Common myeloid progenitor, CD34-positive (primary cell): ENCODE results near the gene GPR143.
A peak's percentile ranks its signal among the peaks of the same experiment; 100 is the strongest.

Experiments used
- CTCF ChIA-PET: fragments of 350-600 bp; sonication (Branson Sonifier 250); formaldehyde crosslinking; loops from one replicate; lab custom pipeline; 2021; ENCODE audit warnings: antibody characterized with exemption; lab: Charles Lee
- POLR2A ChIA-PET: fragments of 350-600 bp; sonication (Branson Sonifier 250); formaldehyde crosslinking; loops from one replicate; lab custom pipeline; 2021; ENCODE audit warnings: antibody characterized with exemption; lab: Charles Lee
- DNase-seq, 3 donors: peaks; one replicate each; pipeline versions ENCODE4 v3.0.0 to v3.0.0-alpha.2; 2013
- H3K27ac ChIP-seq, 2 experiments: 1 replicate in 1 of 2; 2 replicates in 1 of 2; pipeline ENCODE4 v1.7.0; 2013; ENCODE audit warnings: inconsistent platforms in 2 of 2, low read length in 2 of 2, mild to moderate bottlenecking in 2 of 2, low read depth in 1 of 2, moderate library complexity in 1 of 2; ENCODE audit not compliant: severe bottlenecking in 2 of 2, insufficient read depth in 1 of 2, poor library complexity in 1 of 2
- H3K27me3 ChIP-seq, 5 experiments: replicated peaks in 2 of 5; 1 replicate in 3 of 5; 2 replicates in 2 of 5; pipeline versions ENCODE4 v1.6.1 to v1.7.0; 2013; ENCODE audit warnings: low read length in 4 of 5, mild to moderate bottlenecking in 2 of 5, moderate library complexity in 2 of 5, inconsistent platforms in 1 of 5; ENCODE audit not compliant: insufficient read depth in 5 of 5, control insufficient read depth in 4 of 5
- H3K36me3 ChIP-seq, 4 experiments: 1 replicate in 2 of 4; 2 replicates in 2 of 4; pipeline versions ENCODE4 v1.6.1 to v1.7.0; 2013; ENCODE audit warnings: low read length in 3 of 4, control low read depth in 1 of 4, mild to moderate bottlenecking in 1 of 4; ENCODE audit not compliant: control insufficient read depth in 4 of 4, insufficient read depth in 4 of 4
- H3K4me1 ChIP-seq, 4 experiments: 1 replicate in 3 of 4; 2 replicates in 1 of 4; pipeline versions ENCODE4 v1.6.1 to v1.7.1; 2013; ENCODE audit warnings: low read length in 3 of 4, mild to moderate bottlenecking in 3 of 4, control low read depth in 1 of 4, inconsistent platforms in 1 of 4, moderate library complexity in 1 of 4; ENCODE audit not compliant: control insufficient read depth in 4 of 4, insufficient read depth in 4 of 4; ENCODE audit errors: control extremely low read depth in 1 of 4
- H3K4me3 ChIP-seq, 7 experiments: 1 replicate in 4 of 7; 2 replicates in 3 of 7; pipeline versions ENCODE4 v1.5.1 to v1.7.0; 2013; ENCODE audit warnings: mild to moderate bottlenecking in 7 of 7, low read length in 6 of 7, moderate library complexity in 6 of 7, inconsistent platforms in 2 of 7, low read depth in 2 of 7, control low read depth in 1 of 7; ENCODE audit not compliant: insufficient read depth in 4 of 7, control insufficient read depth in 1 of 7; ENCODE audit errors: extremely low read depth in 1 of 7
- H3K9me3 ChIP-seq, 5 experiments: 1 replicate in 4 of 5; 2 replicates in 1 of 5; pipeline versions ENCODE4 v1.6.1 to v1.7.1; 2013; ENCODE audit warnings: low read length in 4 of 5, mild to moderate bottlenecking in 2 of 5, inconsistent platforms in 1 of 5, low read depth in 1 of 5, moderate library complexity in 1 of 5; ENCODE audit not compliant: control insufficient read depth in 4 of 5, insufficient read depth in 2 of 5; ENCODE audit errors: control extremely low read depth in 1 of 5
- WGBS: methylation state at CpG from one replicate; pipeline ENCODE4 v1.1.5; 2013; ENCODE audit not compliant: insufficient coverage; 5-methylcytosine and 5-hydroxymethylcytosine counted together

GPR143 gene

GRCh38 chrX:9785944-9786797, 20.5 kb upstream of the GPR143 start, which contains the start of gene SHROOM2:
Gene SHROOM2 (plus strand): TSS chrX:9786429. CDS start chrX:9786546, 117 bp downstream.
- POLR2A ChIA-PET, result no interaction called here
- 10% methylated on average over 92 of the region's 132 CpGs for WGBS
- H3K27me3 ChIP-seq, result peaks cover 8 to 85% (median 31%) of the 10 kb centered on the region in 5 experiments
- H3K4me3 ChIP-seq, result peak within 1 kb of the TSS in 5 of 7 experiments; percentile 10 to 61 (median 37)
- no peaks in the 10 kb centered on the region for H3K36me3 ChIP-seq
- H3K27ac ChIP-seq, result no peak within 1 kb of the TSS
- CTCF ChIA-PET, result no interaction called here
- DNase-seq, result no peak
- peaks cover 0 to 11% (median 0%) of the 10 kb centered on the region in 5 experiments for H3K9me3 ChIP-seq
- peaks cover 0 to 12% (median 8%) of the 10 kb centered on the region in 4 experiments for H3K4me1 ChIP-seq

- H3K4me3 ChIP-seq, result peak overlapping the region in 1 of 7 experiments; percentile 45
- CTCF ChIA-PET, result no interaction called here
- 21% methylated on average over 47 of the region's 58 CpGs for WGBS
Measured at GRCh38 chrX:9785254-9785943, 19.8 kb upstream of the GPR143 start.

GRCh38 chrX:9784332-9784731, 18.7 kb upstream of the GPR143 start:
- H3K4me3 ChIP-seq, result no peak overlapping the region
- H3K36me3 ChIP-seq, result no peaks in the 10 kb centered on the region
- H3K27ac ChIP-seq, result no peak overlapping the region
- CTCF ChIA-PET, result interaction anchor here (0.6 kb wide), 1 partner anchor 204 kb away, joined by 3 read pairs; no protein-coding TSS in a partner anchor
- peaks cover 8 to 76% (median 26%) of the 10 kb centered on the region in 5 experiments for H3K27me3 ChIP-seq
- POLR2A ChIA-PET, result interaction anchor here (0.6 kb wide), 1 partner anchor 158 kb away, joined by 10 read pairs; no protein-coding TSS in a partner anchor
- H3K9me3 ChIP-seq, result peaks cover 0 to 11% (median 0%) of the 10 kb centered on the region in 5 experiments
- peaks cover 0 to 12% (median 8%) of the 10 kb centered on the region in 4 experiments for H3K4me1 ChIP-seq
- no peak for DNase-seq
- WGBS, result 84% methylated on average over 8 of the region's 8 CpGs

More at GRCh38 chrX:9785254-9785943, 19.8 kb upstream of the GPR143 start:
- no peak overlapping the region for H3K27ac ChIP-seq
- H3K36me3 ChIP-seq, result no peaks in the 10 kb centered on the region
- H3K4me1 ChIP-seq, result peaks cover 0 to 12% (median 8%) of the 10 kb centered on the region in 4 experiments
- no peak for DNase-seq
- POLR2A ChIA-PET, result no interaction called here
- H3K9me3 ChIP-seq, result peaks cover 0 to 11% (median 0%) of the 10 kb centered on the region in 5 experiments
- peaks cover 8 to 78% (median 26%) of the 10 kb centered on the region in 5 experiments for H3K27me3 ChIP-seq

GRCh38 chrX:9781941-9782340, 16.3 kb upstream of the GPR143 start:
- 78% methylated on average over 6 of the region's 7 CpGs for WGBS
- H3K27ac ChIP-seq, result no peak overlapping the region
- ChIA-PET POLR2A (no interaction called here), CTCF (interaction anchor here (1.0 kb wide), 1 partner anchor 9 kb away, joined by 4 read pairs; no protein-coding TSS in a partner anchor)
- no peak overlapping the region for H3K4me3 ChIP-seq
- H3K27me3 ChIP-seq, result peaks cover 0 to 70% (median 12%) of the 10 kb centered on the region in 5 experiments
- H3K36me3 ChIP-seq, result no peaks in the 10 kb centered on the region
- H3K4me1 ChIP-seq, result peaks cover 0 to 11% (median 7%) of the 10 kb centered on the region in 4 experiments
- DNase-seq, result no peak
- peaks cover 0 to 14% (median 0%) of the 10 kb centered on the region in 5 experiments for H3K9me3 ChIP-seq

GRCh38 chrX:9775930-9776329, 10.3 kb upstream of the GPR143 start:
- 40% methylated on average over 8 of the region's 8 CpGs for WGBS
- H3K9me3 ChIP-seq, result peaks cover 0 to 3% (median 0%) of the 10 kb centered on the region in 5 experiments
- CTCF ChIA-PET, result no interaction called here

GRCh38 chrX:9772943-9773342, 7.3 kb upstream of the GPR143 start:
- CTCF ChIA-PET, result interaction anchor here (1.8 kb wide), 1 partner anchor 9 kb away, joined by 4 read pairs; no protein-coding TSS in a partner anchor
- H3K9me3 ChIP-seq, result peaks cover 0 to under 1% (median 0%) of the 10 kb centered on the region in 5 experiments
- no peak overlapping the region for H3K27ac ChIP-seq
- WGBS, result 93% methylated on average over 5 of the region's 6 CpGs
- H3K27me3 ChIP-seq, result peaks cover 3 to 64% (median 8%) of the 10 kb centered on the region in 5 experiments
- DNase-seq, result no peak
- H3K36me3 ChIP-seq, result no peaks in the 10 kb centered on the region
- POLR2A ChIA-PET, result no interaction called here
- H3K4me3 ChIP-seq, result no peak overlapping the region
- peaks cover 0 to 10% (median 4%) of the 10 kb centered on the region in 4 experiments for H3K4me1 ChIP-seq

More at GRCh38 chrX:9775930-9776329, 10.3 kb upstream of the GPR143 start:
- Histone ChIP-seq H3K36me3 (no peaks in the 10 kb centered on the region), H3K4me3 (no peak overlapping the region), H3K27ac (no peak overlapping the region), H3K4me1 (peaks cover 0 to 10% (median 4%) of the 10 kb centered on the region in 4 experiments), H3K27me3 (peaks cover 0 to 76% (median 4%) of the 10 kb centered on the region in 5 experiments)
- peak; percentile 27 to 69 (median 66) for DNase-seq
- POLR2A ChIA-PET, result interaction anchor here (0.6 kb wide), 1 partner anchor 116 kb away, joined by 4 read pairs; no protein-coding TSS in a partner anchor
